ENCODE measurements around the gene SLC15A2.

DNA sequence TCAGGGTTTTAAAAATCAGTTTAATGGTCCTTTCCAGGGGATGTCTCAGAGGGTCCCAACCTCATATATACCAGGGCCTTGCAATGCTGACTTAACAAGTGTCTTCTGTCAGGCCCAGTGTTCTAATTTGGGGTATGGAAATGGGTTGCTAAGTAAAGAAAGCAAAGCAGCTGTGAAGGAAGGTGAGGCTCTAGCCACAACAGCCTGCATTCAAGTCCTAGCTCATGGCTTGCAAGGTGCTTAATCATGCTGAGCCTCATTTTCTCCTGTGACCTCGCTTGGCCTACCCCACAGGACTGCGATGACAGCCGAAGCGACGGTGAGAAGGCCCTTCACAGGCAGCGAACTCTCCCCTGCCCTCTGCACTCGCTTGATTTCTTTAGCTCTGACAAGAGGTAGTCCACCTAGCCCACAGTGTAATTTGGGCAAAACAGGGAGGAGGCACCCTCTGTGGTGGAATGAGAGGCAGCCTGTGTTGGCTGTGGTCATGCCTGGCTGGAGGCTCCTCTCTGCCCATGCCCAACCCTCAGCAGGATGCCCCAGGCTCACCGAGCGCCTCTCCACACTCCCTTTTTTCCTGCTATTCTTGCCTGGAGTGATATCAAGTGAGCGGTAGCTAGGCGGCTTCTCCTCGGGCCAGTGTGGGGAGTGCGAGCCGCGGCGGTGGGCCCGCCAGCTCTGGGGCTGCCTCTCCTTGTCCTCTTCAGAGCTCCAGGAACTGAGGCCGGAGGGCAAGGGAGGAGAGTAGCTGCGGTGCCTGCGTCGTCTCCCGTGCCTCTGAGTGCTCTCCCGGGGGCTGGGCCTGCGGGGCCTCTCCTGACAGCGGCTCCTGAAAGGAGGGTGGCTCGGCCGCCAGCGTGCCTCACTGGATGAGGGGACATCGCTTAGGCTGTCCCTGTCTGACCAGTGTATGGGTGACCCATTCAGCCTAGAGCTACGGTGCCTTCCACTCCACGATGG, 98.7 kb downstream of the SLC15A2 start:
- TF ChIP-seq, protein P1, sequence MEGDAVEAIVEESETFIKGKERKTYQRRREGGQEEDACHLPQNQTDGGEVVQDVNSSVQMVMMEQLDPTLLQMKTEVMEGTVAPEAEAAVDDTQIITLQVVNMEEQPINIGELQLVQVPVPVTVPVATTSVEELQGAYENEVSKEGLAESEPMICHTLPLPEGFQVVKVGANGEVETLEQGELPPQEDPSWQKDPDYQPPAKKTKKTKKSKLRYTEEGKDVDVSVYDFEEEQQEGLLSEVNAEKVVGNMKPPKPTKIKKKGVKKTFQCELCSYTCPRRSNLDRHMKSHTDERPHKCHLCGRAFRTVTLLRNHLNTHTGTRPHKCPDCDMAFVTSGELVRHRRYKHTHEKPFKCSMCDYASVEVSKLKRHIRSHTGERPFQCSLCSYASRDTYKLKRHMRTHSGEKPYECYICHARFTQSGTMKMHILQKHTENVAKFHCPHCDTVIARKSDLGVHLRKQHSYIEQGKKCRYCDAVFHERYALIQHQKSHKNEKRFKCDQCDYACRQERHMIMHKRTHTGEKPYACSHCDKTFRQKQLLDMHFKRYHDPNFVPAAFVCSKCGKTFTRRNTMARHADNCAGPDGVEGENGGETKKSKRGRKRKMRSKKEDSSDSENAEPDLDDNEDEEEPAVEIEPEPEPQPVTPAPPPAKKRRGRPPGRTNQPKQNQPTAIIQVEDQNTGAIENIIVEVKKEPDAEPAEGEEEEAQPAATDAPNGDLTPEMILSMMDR (IDR thresholded peaks at IDR 0.05; ENCODE audit: low read length): no peak
- no peak for TF ChIP-seq EZH2 (IDR thresholded peaks at IDR 0.05; ENCODE audit: borderline replicate concordance, low read length)

All from OCI-LY1 (cell line).